Mucosa of rectum (tissue), 2 donors: Measurements from ENCODE around the gene CCDC81.
A peak's percentile ranks its signal among the peaks of the same experiment; 100 is the strongest.
"Not testable (repeated sequence)": the region's sequence is repeated elsewhere in the genome, so short reads cannot be mapped to it uniquely, and the experiment has no call there.

Experiments used
- H3K27ac ChIP-seq, 2 donors: one replicate each; pipeline ENCODE4 v1.7.0; 2013; ENCODE audit warnings: inconsistent platforms in 2 of 2, low read depth in 2 of 2, low read length in 2 of 2
- H3K27me3 ChIP-seq, 2 donors: one replicate each; pipeline ENCODE4 v1.7.0; 2013; ENCODE audit warnings: low read length in 2 of 2; ENCODE audit not compliant: control insufficient read depth in 2 of 2, insufficient read depth in 2 of 2
- H3K36me3 ChIP-seq, 2 donors: one replicate each; pipeline ENCODE4 v1.7.0; 2013; ENCODE audit warnings: low read length in 2 of 2; ENCODE audit not compliant: control insufficient read depth in 2 of 2, insufficient read depth in 2 of 2
- H3K4me1 ChIP-seq, 2 donors: one replicate each; pipeline ENCODE4 v1.7.0; 2013; ENCODE audit warnings: low read length in 2 of 2, mild to moderate bottlenecking in 1 of 2; ENCODE audit not compliant: control insufficient read depth in 2 of 2, insufficient read depth in 2 of 2
- H3K4me3 ChIP-seq, 2 donors: one replicate each; pipeline ENCODE4 v1.7.0; 2013; ENCODE audit warnings: low read length in 2 of 2
- H3K9ac ChIP-seq, 2 donors: one replicate each; pipeline ENCODE4 v1.7.0; 2013; ENCODE audit warnings: low read length in 2 of 2, low read depth in 1 of 2, mild to moderate bottlenecking in 1 of 2
- H3K9me3 ChIP-seq, 2 donors: one replicate each; pipeline ENCODE4 v1.7.0; 2013; ENCODE audit warnings: low read length in 2 of 2; ENCODE audit not compliant: control insufficient read depth in 2 of 2
- donor health status: healthy.
- donor health status: Normal muscosa, but diverticular disease.

CCDC81 gene

GRCh38 chr11:86374586-86374985 lies at the start of gene CCDC81:
Gene CCDC81, plus strand, starts transcription at chr11:86374887. Its CDS starts 277 bp downstream, at chr11:86375164.
- Histone ChIP-seq H3K4me1 (no peaks in the 10 kb centered on the region), H3K27me3 (no peaks in the 10 kb centered on the region), H3K9me3 (no peaks in the 10 kb centered on the region), H3K27ac (no peak within 1 kb of the TSS), H3K36me3 (no peaks in the 10 kb centered on the region), H3K4me3 (peak within 1 kb of the TSS in 1 of 2 donors; percentile 31), H3K9ac (no peak within 1 kb of the TSS)

GRCh38 chr11:86335131-86335767 lies 39.4 kb upstream of the CCDC81 start:
- Histone ChIP-seq H3K9ac (no peak overlapping the region), H3K4me3 (no peak overlapping the region), H3K27me3 (no peaks in the 10 kb centered on the region), H3K9me3 (no peaks in the 10 kb centered on the region), H3K36me3 (peaks cover 9 to 19% of the 10 kb centered on the region in 2 donors), H3K4me1 (no peaks in the 10 kb centered on the region), H3K27ac (no peak overlapping the region)

- H3K4me1 ChIP-seq, result no peaks in the 10 kb centered on the region
- peaks cover 9 to 19% of the 10 kb centered on the region in 2 donors for H3K36me3 ChIP-seq
- H3K27me3 ChIP-seq, result no peaks in the 10 kb centered on the region
- H3K9me3 ChIP-seq, result no peaks in the 10 kb centered on the region
- H3K4me3 ChIP-seq, result no peak overlapping the region
- H3K9ac ChIP-seq, result no peak overlapping the region
- H3K27ac ChIP-seq, result no peak overlapping the region
Measured at GRCh38 chr11:86337227-86337626, 37.5 kb upstream of the CCDC81 start.

GRCh38 chr11:86341382-86341781 lies 33.3 kb upstream of the CCDC81 start:
- H3K4me1 ChIP-seq, result no peaks in the 10 kb centered on the region
- no peaks in the 10 kb centered on the region for H3K27me3 ChIP-seq
- H3K9me3 ChIP-seq, result no peaks in the 10 kb centered on the region
- peaks cover 9 to 20% of the 10 kb centered on the region in 2 donors for H3K36me3 ChIP-seq
- no peak overlapping the region for H3K27ac ChIP-seq
- no peak overlapping the region for H3K9ac ChIP-seq
- H3K4me3 ChIP-seq, result no peak overlapping the region

GRCh38 chr11:86346513-86346912 lies 28.2 kb upstream of the CCDC81 start:
- no peaks in the 10 kb centered on the region for H3K9me3 ChIP-seq
- H3K4me3 ChIP-seq, result no peak overlapping the region
- H3K27me3 ChIP-seq, result no peaks in the 10 kb centered on the region
- H3K4me1 ChIP-seq, result no peaks in the 10 kb centered on the region
- peaks cover 3 to 10% of the 10 kb centered on the region in 2 donors for H3K36me3 ChIP-seq
- H3K9ac ChIP-seq, result no peak overlapping the region
- H3K27ac ChIP-seq, result no peak overlapping the region

GRCh38 chr11:86355256-86355655 lies 19.4 kb upstream of the CCDC81 start:
- Histone ChIP-seq H3K27ac (no peak overlapping the region), H3K4me3 (no peak overlapping the region), H3K27me3 (no peaks in the 10 kb centered on the region), H3K36me3 (no peaks in the 10 kb centered on the region), H3K9me3 (no peaks in the 10 kb centered on the region), H3K4me1 (no peaks in the 10 kb centered on the region), H3K9ac (no peak overlapping the region)

- not testable (repeated sequence) for H3K4me1 ChIP-seq, H3K36me3 ChIP-seq, H3K9me3 ChIP-seq, H3K27ac ChIP-seq, H3K4me3 ChIP-seq, H3K9ac ChIP-seq, H3K27me3 ChIP-seq
Measured at GRCh38 chr11:86357412-86357811, 17.3 kb upstream of the CCDC81 start.

- H3K4me3 ChIP-seq, result no peak overlapping the region
- H3K36me3 ChIP-seq, result no peaks in the 10 kb centered on the region
- no peak overlapping the region for H3K27ac ChIP-seq
- H3K9me3 ChIP-seq, result no peaks in the 10 kb centered on the region
- no peaks in the 10 kb centered on the region for H3K27me3 ChIP-seq
- no peaks in the 10 kb centered on the region for H3K4me1 ChIP-seq
- H3K9ac ChIP-seq, result no peak overlapping the region
Measured at GRCh38 chr11:86358720-86359119, 16.0 kb upstream of the CCDC81 start.

GRCh38 chr11:86360775-86361395 lies 13.8 kb upstream of the CCDC81 start:
- H3K4me3 ChIP-seq, result no peak overlapping the region
- no peaks in the 10 kb centered on the region for H3K27me3 ChIP-seq
- H3K27ac ChIP-seq, result no peak overlapping the region
- no peaks in the 10 kb centered on the region for H3K4me1 ChIP-seq
- H3K36me3 ChIP-seq, result no peaks in the 10 kb centered on the region
- H3K9me3 ChIP-seq, result no peaks in the 10 kb centered on the region
- H3K9ac ChIP-seq, result no peak overlapping the region

GRCh38 chr11:86363424-86363823 lies 11.3 kb upstream of the CCDC81 start:
- Histone ChIP-seq H3K4me3 (no peak overlapping the region), H3K36me3 (no peaks in the 10 kb centered on the region), H3K9ac (no peak overlapping the region), H3K27me3 (no peaks in the 10 kb centered on the region), H3K27ac (no peak overlapping the region), H3K4me1 (no peaks in the 10 kb centered on the region), H3K9me3 (no peaks in the 10 kb centered on the region)
